HepG2 (cell line): ENCODE measurements around the gene NUDT2. TPM values are rescaled to one million over a fixed set of nuclear protein-coding genes. Genes with fewer than 3 reads are reported as not detected.

Source experiments
- ATAC-seq: fragments of 200-7000 bp; cut with Tn5 transposase; 3 replicates; pipeline ENCODE4 v1.9.1; 2020; ENCODE audit warnings: mild to moderate bottlenecking, moderate library complexity
- BruUV-seq: library from RNA; stranded (reverse); fragments of 400-500 nt; replicated peaks from 2 replicates; lab custom pipeline; 2021; lab: Mats Ljungman, UMichigan
- CTCF ChIA-PET: fragments of 300-600 bp; formaldehyde crosslinking; extraction: SDS; loops from one replicate; lab custom pipeline; 2021; ENCODE audit warnings: low total read pairs, inconsistent platforms, low intra/inter-chr PET ratio; lab: Yijun Ruan, JAX
- POLR2A ChIA-PET: fragments of 350-600 bp; sonication (Branson Sonifier 250); formaldehyde crosslinking; loops from one replicate; lab custom pipeline; 2020; ENCODE audit warnings: antibody characterized with exemption, inconsistent platforms; lab: Yijun Ruan, JAX
- DNase-seq: peaks from one replicate; pipeline ENCODE4 v3.0.0-alpha.2; 2015; ENCODE audit warnings: low spot score
- FAIRE-seq: peaks from 3 replicates; lab custom pipeline; 2011; peaks lifted over from hg19 to GRCh38; lab: Jason Lieb, UNC
- H2AFZ ChIP-seq: one replicate; pipeline ENCODE4 v1.6.1; 2011; ENCODE audit warnings: low read length, inconsistent platforms
- H3K27ac ChIP-seq: fragments of 300-600 bp; 3 replicates; pipeline ENCODE4 v1.8.0; 2011; ENCODE audit warnings: mixed run types, mild to moderate bottlenecking, mixed read lengths, low read length, inconsistent platforms; ENCODE audit not compliant: insufficient read depth; ENCODE audit errors: extremely low read length
- H3K27me3 ChIP-seq, 2 experiments: fragments of 200-600 bp in 1 of 2; 2 replicates in 1 of 2; 3 replicates in 1 of 2; pipeline versions ENCODE4 v1.6.0 to v1.8.0; 2011; ENCODE audit warnings: low read length in 2 of 2, mild to moderate bottlenecking in 2 of 2, moderate library complexity in 2 of 2, inconsistent platforms in 1 of 2; ENCODE audit not compliant: insufficient read depth in 2 of 2, control insufficient read depth in 1 of 2
- H3K36me3 ChIP-seq, 2 experiments: fragments of 200-600 bp in 1 of 2; replicated peaks in 1 of 2; 2 replicates in 1 of 2; 3 replicates in 1 of 2; pipeline versions ENCODE4 v1.5.1 to v1.8.0; 2011; ENCODE audit warnings: low read length in 2 of 2, inconsistent platforms in 1 of 2; ENCODE audit not compliant: insufficient read depth in 2 of 2, control insufficient read depth in 1 of 2
- H3K4me1 ChIP-seq: 2 replicates; pipeline ENCODE4 v1.5.1; 2012; ENCODE audit warnings: low read length, inconsistent platforms; ENCODE audit not compliant: insufficient read depth
- H3K4me2 ChIP-seq: 2 replicates; pipeline ENCODE4 v1.6.0; 2011; ENCODE audit warnings: low read depth, low read length, inconsistent platforms
- H3K4me3 ChIP-seq, 3 experiments: fragments of 200-600 bp in 1 of 3; sonication (generic), shearing (Covaris generic) in 1 of 3; replicated peaks in 1 of 3; 2 replicates each; pipeline ENCODE4 v1.5.1; 2011 to 2016; ENCODE audit warnings: low read length in 3 of 3, inconsistent platforms in 2 of 3, low read depth in 2 of 3, mild to moderate bottlenecking in 2 of 3, control low read depth in 1 of 3, mixed read lengths in 1 of 3; ENCODE audit not compliant: insufficient read depth in 1 of 3
- H3K79me2 ChIP-seq: one replicate; pipeline ENCODE4 v1.6.1; 2011; ENCODE audit warnings: low read length, inconsistent platforms; ENCODE audit not compliant: insufficient read depth
- H3K9ac ChIP-seq: 2 replicates; pipeline ENCODE4 v1.6.0; 2011; ENCODE audit warnings: mild to moderate bottlenecking, low read depth, low read length, inconsistent platforms; ENCODE audit not compliant: insufficient read depth
- H3K9me3 ChIP-seq: 2 replicates; pipeline ENCODE4 v1.5.1; 2012; ENCODE audit warnings: mild to moderate bottlenecking, low read length
- H4K20me1 ChIP-seq: 2 replicates; pipeline ENCODE4 v1.6.0; 2011; ENCODE audit warnings: inconsistent platforms, mild to moderate bottlenecking, low read length, moderate library complexity; ENCODE audit not compliant: insufficient read depth
- MEIS1 ChIP-seq: sonication (generic); formaldehyde crosslinking; IDR thresholded peaks from 2 replicates; pipeline ENCODE4 v1.9.0; 2021; ENCODE audit warnings: mild to moderate bottlenecking, missing genetic modification reagents, moderate library complexity, borderline replicate concordance
- PLRG1 ChIP-seq: fragments of 450-650 bp; conservative IDR thresholded peaks from 2 replicates; pipeline ENCODE4 v1.6.1; 2016
- WGBS: methylation state at CpG from one replicate; pipeline ENCODE4 v1.1.6; 2017; ENCODE audit warnings: low lambda C conversion rate; 5-methylcytosine and 5-hydroxymethylcytosine counted together
- in situ Hi-C: cut with HindIII; loops from 2 replicates; pipeline ENCODE4 v1.10.0; 2017; ENCODE audit warnings: low pct_unique_long_range_greater_than_20kb; ENCODE audit not compliant: extremely low pct_ligation_motif_present
- intact Hi-C: fragments of 100-400 bp; cut with micrococcal nuclease; formaldehyde crosslinking; loops from one replicate; pipeline ENCODE4 v1.10.0; 2022; ENCODE audit not compliant: unreplicated experiment
- polyA plus RNA-seq, 8 experiments: library from polyadenylated mRNA; depleted of rRNA in 3 of 8; stranded (reverse) in 7 of 8; unstranded in 1 of 8; fragments of >200 nt; fragmentation: Illumina TruSeq in 4 of 8; extraction: Trizol in 4 of 8; gene quantifications; 2 replicates each; pipeline versions ENCODE4 v1.2.1 to v1.2.3, GENCODE V29; 2011 to 2016; ENCODE audit warnings: low read depth in 4 of 8, missing spikeins in 1 of 8, mixed read lengths in 1 of 8; ENCODE audit not compliant: insufficient read depth in 1 of 8
- total RNA-seq, 5 experiments: library from RNA; depleted of rRNA; stranded (reverse); fragments of >200 nt; fragmentation: Illumina TruSeq; extraction: Trizol; gene quantifications; 2 replicates each; pipeline ENCODE4 v1.2.3, GENCODE V29; 2016; ENCODE audit warnings: low read depth in 1 of 5
- TF ChIP-seq, protein P1 (sequence below): sonication (generic); formaldehyde crosslinking; IDR thresholded peaks from one replicate; pipeline ENCODE4 v1.5.1; 2020; ENCODE audit warnings: mild to moderate bottlenecking, missing genetic modification reagents; ENCODE audit errors: not compliant biosample characterization

The NUDT2 gene
- total and polyA plus RNA-seq, 2 of the 13 experiments (the other 11 are each of a cell fraction or from before 2014, with no cell fraction given) = 19.9 to 24.6 TPM

DNA sequence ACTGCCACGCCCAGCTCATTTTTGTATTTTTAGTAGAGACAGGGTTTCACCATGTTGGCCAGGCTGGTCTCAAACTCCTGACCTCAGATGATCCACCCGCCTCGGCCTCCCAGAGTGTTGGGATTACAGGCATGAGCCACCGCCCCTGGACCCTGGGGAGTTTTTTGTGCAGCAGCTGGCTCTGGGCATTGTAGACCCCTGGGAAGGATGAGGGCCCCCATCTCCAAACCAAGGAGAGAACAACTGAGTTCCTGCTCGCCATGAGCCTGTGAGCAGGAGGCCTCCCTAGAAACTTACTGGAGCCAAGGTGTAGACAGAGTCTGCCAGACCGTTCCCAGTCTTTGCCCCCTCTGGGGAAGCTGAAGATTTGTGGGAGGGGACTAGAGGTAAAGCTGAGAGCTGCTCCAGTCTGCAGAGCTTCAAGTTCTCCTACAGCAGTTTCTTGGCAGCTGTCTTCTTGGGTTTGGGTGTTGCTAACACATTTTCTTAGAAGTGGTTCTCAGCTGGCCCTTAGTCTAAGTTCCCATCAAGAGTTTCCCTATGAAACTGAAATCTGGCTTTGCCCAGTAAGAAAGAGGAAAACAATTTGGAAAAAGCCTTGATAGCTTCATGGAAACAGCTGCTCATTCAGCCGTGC is 12.4 kb downstream of the NUDT2 start (continued):
- TF ChIP-seq, protein P1, sequence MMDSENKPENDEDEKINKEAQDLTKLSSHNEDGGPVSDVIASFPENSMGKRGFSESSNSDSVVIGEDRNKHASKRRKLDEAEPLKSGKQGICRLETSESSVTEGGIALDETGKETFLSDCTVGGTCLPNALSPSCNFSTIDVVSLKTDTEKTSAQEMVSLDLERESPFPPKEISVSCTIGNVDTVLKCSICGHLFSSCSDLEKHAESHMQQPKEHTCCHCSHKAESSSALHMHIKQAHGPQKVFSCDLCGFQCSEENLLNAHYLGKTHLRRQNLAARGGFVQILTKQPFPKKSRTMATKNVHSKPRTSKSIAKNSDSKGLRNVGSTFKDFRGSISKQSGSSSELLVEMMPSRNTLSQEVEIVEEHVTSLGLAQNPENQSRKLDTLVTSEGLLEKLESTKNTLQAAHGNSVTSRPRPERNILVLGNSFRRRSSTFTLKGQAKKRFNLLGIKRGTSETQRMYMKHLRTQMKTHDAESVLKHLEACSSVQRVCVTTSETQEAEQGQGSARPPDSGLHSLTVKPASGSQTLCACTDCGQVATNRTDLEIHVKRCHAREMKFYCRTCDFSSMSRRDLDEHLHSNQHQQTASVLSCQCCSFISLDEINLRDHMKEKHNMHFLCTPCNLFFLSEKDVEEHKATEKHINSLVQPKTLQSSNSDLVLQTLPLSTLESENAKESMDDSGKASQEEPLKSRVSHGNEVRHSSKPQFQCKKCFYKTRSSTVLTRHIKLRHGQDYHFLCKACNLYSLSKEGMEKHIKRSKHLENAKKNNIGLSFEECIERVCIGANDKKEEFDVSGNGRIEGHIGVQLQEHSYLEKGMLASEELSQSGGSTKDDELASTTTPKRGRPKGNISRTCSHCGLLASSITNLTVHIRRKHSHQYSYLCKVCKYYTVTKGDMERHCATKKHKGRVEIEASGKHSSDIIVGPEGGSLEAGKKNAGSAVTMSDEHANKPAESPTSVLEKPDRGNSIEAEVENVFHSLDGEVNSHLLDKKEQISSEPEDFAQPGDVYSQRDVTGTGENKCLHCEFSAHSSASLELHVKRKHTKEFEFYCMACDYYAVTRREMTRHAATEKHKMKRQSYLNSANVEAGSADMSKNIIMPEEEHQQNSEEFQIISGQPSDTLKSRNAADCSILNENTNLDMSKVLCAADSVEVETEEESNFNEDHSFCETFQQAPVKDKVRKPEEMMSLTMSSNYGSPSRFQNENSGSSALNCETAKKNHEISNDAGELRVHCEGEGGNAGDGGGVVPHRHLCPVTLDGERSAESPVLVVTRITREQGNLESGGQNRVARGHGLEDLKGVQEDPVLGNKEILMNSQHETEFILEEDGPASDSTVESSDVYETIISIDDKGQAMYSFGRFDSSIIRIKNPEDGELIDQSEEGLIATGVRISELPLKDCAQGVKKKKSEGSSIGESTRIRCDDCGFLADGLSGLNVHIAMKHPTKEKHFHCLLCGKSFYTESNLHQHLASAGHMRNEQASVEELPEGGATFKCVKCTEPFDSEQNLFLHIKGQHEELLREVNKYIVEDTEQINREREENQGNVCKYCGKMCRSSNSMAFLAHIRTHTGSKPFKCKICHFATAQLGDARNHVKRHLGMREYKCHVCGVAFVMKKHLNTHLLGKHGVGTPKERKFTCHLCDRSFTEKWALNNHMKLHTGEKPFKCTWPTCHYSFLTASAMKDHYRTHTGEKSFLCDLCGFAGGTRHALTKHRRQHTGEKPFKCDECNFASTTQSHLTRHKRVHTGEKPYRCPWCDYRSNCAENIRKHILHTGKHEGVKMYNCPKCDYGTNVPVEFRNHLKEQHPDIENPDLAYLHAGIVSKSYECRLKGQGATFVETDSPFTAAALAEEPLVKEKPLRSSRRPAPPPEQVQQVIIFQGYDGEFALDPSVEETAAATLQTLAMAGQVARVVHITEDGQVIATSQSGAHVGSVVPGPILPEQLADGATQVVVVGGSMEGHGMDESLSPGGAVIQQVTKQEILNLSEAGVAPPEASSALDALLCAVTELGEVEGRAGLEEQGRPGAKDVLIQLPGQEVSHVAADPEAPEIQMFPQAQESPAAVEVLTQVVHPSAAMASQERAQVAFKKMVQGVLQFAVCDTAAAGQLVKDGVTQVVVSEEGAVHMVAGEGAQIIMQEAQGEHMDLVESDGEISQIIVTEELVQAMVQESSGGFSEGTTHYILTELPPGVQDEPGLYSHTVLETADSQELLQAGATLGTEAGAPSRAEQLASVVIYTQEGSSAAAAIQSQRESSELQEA (CRISPR knock-in tag) = no peak

DNA sequence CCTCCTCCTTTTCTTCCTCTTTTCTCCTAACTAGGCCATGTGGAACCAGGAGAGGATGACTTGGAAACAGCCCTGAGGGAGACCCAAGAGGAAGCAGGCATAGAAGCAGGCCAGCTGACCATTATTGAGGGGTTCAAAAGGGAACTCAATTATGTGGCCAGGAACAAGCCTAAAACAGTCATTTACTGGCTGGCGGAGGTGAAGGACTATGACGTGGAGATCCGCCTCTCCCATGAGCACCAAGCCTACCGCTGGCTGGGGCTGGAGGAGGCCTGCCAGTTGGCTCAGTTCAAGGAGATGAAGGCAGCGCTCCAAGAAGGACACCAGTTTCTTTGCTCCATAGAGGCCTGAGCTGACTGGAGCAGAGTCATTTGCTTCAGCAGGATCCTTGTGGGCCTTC is 13.7 kb downstream of the NUDT2 start:
- H2AFZ ChIP-seq = no peak overlapping the region
- H3K4me3 ChIP-seq = no peak overlapping the region
- peaks cover 15 to 16% of the 10 kb centered on the region in 2 experiments for H3K36me3 ChIP-seq
- in situ Hi-C loops (no loop called here), intact Hi-C loops (no loop called here)
- no peak overlapping the region for H3K4me2 ChIP-seq
- peak overlapping the region; percentile 47 for H3K27ac ChIP-seq
- H3K4me1 ChIP-seq = peaks cover 50% of the 10 kb centered on the region
- no TSS peak for BruUV-seq
- H3K27me3 ChIP-seq = no peaks in the 10 kb centered on the region
- H3K9me3 ChIP-seq = no peaks in the 10 kb centered on the region
- no peak overlapping the region for H3K9ac ChIP-seq
- CTCF ChIA-PET = no interaction called here
- TF ChIP-seq PLRG1 = no peak
- 0 out of 2 replicates have a peak, but pooled peaks have one; percentile 40 for TF ChIP-seq MEIS1 (CRISPR knock-in tag)
- H4K20me1 ChIP-seq = no peaks in the 10 kb centered on the region
- no peak for DNase-seq
- no peak for FAIRE-seq
- ATAC-seq = no peak
- WGBS = 96% methylated on average over 5 of the region's 5 CpGs
- POLR2A ChIA-PET = interaction anchor here (1.0 to 2.8 kb wide), 3 partner anchors 9 to 37 kb away, joined by 5 to 7 read pairs (median 5); partner anchors contain the start of gene MYORG
- no peaks in the 10 kb centered on the region for H3K79me2 ChIP-seq
